Stimulated activated CD8-positive, alpha-beta memory T cell treated with anti-CD3 and anti-CD28 coated beads, Interleukin-15, amount 100 ng/mL, for 1 hour (primary cell): Measurements from ENCODE around the gene NDUFA8.
A peak's percentile ranks its signal among the peaks of the same experiment; 100 is the strongest.

Experiments used
- DNase-seq: peaks from one replicate; pipeline ENCODE4 v3.0.0-alpha.2; 2020; ENCODE audit warnings: low read depth

NDUFA8 gene

DNA sequence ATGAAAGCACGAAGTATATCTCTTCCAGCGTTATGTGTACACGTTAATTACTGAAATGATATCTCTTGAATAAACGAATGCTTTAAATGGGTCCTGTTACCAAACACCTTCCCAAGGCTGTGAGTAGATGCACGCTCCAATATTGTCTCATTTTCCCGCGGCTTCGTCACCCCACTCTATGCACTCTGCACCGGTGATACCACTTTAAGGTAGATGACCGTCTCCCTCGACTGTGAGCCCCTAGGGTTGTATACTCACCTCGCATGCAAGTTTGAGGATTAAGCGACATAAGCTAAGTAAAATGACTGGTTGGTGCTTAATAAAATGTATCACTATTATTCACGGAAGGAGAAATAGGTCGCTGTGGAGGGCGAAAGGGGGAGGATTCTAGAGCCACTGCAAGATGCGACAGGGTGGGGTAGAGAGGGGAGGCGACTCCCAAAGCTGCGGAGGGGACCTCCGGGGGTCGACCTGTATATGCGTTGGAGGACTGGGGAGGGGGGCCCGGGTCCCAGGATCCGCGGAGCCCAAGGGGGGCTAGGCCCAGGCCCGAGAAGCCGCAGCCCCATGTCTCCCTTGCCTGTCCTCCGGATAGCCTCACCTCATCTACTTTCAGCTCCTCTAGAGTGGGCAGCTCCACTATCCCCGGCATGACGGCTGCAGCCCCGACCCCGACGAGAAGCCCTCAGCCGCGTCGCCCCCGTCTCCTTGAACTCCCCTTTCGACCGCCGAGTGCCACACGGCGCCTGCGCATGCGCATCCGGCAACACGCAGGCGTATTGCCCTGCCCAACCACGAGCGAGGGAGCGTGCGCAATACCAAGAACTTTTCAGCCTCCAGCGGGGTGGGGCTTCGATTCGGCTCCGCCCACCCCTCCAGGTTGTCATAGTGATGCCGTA, at the start of gene NDUFA8, which contains the start of gene MORN5:
Gene NDUFA8 (minus strand): TSS at position 754 of the 899 bp plus-strand sequence. CDS start 102 bp downstream, at position 652.
Gene MORN5 (plus strand): TSS at position 883 of the 899 bp plus-strand sequence. CDS start 65 bp downstream, outside the sequence.
- DNase-seq, result peak; percentile 93

DNA sequence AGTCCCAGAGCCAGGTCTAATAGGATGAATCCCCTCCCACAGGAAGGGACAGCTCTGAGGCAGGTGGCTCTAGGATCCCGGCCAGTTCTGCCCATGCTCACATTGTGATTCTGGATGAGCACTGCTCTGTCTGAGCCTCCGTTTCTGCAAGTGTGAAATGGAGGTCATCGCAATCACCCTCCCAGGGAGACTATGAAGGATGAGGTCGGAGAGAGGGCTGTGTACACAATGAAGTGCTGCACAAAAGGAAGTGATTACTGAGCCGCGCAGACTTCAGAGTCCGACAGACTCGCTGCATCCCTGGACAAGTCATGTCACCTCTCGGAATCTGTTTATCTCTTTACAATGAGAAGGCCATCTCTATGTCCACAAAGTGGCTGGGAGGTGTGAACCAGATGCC, 47.5 kb upstream of the NDUFA8 start:
- no peak for DNase-seq

DNA sequence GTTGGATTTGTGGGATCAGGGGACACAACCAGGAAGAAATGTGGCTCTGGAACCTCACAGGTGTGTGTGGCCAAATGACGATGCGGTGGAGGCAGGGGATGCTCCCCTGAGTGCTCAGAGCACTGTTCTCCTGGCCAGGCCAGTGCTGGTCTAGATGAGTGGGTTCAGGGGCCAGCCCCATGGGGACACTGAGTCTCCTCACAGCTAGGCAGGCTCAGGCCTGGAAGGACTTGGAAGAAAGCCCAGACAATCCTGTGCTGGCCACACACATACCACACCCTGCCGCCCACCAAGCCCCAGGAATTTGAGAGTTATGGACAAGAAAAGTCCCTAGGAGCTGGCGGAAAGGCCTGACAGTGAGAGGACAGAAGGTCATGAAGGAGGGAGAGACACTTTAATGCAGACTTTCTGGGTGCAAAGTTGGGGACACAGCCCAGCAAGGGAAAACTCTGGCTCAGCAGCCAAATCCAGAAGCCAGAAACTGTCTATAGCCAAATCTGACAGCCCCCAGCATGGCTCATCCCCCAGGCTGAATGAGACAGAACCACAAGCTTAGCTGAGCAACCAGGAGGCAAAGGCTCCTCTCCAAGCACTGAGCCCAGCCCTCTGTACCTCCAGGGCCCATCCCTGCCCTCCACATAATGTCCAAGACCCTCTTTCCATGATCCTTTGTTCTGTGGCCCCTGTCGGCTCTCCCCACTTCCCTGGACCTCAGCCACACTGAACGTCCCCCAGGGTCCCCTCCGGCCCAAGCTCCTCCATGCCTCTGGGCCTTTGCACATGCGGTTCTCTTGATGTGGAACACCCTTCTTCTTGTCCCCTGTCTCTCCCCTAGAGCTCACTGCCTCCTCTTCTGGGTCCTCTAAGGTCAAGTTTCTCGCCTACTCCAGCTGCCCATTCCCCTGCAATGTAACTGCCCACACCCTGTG, 46.8 kb upstream of the NDUFA8 start:
- DNase-seq, result no peak

DNA sequence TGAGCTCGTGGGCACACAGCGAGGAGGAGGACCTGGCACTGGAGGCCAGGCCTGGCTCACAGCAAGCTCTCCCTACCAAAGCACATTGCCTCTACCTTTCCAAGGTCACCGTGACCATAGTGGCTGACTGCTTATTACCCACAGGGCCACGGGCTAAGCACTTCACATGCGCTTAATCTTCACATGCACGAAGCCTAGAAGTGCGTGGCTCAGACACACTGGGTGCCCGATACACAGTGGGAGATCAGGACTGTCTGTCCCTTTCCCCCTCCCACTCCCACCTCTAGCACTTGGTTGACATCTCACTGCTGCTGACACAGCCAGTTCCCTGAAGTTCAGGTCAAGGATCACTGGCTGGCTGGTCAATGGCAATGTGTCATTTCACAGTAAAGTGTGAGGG, 45.6 kb upstream of the NDUFA8 start:
- DNase-seq, result no peak

DNA sequence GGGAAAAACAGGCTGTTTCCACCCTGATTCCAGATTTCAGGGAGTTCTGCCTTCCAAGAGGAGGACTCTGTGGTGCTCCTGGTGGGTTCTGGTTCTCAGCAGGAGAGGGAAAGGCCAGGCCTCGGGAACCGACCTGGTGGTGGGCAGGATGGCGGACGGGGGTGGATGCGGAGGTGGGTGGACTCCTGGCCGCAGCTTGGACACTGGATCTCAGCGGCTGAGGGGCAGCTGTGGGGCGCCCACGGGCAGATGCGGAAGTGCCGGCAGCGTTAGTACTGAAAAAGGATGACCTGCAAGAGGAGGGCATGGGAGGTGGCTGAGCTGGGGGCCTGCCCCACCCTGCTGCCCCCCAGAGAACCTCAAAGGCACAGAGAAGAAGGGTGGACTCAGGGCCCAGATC, 44.9 kb upstream of the NDUFA8 start:
- DNase-seq, result no peak

DNA sequence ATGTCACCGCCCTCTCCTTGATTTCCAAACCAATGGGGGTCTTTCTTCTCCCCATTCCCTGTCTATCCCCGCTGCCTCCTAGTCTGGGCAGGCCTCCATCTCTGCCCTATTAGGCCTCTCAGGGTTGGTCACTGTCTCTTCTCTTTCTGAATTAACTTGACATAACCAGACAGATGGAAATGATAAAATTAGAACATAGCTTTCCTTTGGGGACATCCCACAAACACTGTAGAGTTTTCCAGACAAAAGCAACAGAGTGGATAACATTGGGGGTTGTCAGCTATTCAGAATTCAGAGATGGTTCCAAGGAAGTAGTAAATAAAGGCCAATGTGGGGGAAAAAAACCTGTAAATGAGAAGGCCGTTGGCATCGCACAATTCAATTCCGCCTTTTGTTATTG, 44.5 kb upstream of the NDUFA8 start:
- no peak for DNase-seq

DNA sequence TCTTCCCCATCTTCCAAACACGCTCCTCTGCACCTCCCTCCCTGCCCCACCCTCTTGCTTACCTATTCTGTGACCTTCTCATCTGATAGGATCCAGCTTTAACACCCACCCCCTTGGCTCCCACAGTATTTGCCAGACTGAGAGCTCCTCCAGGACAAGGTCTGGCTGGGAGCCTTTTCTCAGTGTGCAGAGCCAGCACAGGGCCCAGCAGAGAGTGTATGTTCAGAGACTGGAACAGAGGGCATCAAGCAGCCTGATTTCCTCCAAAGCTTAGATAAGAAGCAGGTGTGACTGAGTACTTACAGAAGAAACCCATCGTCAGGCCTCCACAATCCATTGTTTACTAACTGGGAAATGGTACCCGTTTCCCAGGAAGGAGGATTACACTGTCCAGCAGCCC, 42.5 kb upstream of the NDUFA8 start:
- no peak for DNase-seq

DNA sequence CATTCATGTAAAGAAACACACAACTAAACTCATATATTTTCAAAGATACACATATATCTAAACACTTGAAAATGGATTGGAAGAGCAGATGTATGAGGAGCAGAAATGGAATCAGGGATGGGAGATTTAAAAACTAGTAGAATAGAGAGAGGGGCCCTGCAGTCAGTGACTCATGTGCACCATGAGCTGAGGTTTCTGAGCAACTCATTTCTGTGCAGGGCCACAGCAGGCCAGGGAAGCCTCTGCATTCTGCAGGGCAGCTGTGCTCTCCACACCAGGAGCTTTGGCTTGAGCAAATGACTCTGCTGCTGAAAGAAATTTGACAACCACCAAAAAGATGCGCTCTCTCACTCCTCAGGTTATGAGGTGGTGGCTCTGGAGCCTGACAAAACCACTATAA, 42.1 kb upstream of the NDUFA8 start:
- DNase-seq, result no peak

DNA sequence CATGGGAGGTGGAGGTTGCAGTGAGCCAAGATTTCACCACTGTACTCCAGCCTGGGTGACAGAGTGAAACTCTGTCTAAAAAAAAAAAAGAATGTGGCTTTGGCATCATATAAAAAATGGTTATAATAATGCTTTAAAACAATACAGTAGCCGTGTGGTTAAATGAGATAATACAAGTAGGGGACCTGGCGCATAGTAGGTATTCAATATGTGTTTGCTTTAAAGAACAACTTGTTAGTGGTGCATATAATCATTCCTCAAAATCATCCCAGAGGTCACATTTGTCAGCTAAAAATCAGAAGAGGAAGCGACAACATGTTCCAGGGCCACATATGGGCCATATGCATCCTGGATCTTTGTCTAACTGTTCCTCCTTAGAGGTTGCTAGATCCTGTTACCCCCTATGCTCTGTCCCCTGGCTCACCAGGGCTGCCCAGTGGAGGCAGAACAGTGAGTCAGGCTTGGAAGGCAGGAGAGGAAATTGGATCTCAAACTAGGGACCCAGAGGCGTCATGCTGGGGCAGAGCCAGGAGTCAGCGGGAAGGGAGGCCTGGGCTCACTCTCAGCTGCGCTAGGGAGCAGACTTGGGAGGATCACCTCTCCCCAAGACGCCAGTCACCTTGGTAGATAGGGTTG, 41.5 kb upstream of the NDUFA8 start:
- no peak for DNase-seq

DNA sequence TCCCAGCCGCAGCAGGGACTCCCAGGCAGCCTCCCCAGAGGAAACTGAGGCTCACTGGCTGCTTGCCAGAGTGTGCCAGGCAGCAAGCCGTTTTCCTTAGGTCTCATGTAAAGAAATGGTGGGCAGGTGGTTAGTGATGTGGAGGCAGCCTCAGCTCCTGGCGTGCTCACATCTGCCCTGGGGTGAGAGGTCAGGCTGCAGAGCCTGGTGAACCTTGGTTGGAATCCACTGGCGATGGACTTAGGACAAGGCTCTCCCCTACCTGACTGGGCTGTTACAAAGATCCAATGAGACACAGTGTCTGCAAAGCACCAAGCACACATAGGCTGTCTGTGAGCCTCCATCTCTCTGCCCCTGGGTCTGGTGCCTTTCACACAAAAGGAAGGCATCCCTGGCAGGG, 38.3 kb upstream of the NDUFA8 start:
- DNase-seq, result no peak

DNA sequence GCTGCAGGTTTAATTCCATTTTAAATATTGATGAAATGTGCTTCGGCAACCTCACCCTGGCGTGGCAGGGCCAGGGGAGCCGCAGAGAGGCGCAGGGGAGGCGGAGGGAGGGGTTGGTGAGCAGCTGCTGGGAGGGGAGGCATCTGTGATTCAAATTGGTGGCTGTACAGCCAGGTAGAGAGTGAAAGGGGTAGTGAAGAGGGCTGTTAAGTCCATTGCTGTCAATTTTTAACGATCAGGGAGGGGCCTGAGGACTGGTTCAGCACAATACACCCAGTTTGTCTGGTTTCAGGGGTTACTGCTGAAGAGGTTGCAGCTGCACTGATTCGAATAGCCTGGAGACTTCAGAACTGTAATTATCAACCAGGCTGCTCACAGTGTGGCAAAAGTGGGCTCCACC, 37.8 kb upstream of the NDUFA8 start:
- DNase-seq, result no peak

DNA sequence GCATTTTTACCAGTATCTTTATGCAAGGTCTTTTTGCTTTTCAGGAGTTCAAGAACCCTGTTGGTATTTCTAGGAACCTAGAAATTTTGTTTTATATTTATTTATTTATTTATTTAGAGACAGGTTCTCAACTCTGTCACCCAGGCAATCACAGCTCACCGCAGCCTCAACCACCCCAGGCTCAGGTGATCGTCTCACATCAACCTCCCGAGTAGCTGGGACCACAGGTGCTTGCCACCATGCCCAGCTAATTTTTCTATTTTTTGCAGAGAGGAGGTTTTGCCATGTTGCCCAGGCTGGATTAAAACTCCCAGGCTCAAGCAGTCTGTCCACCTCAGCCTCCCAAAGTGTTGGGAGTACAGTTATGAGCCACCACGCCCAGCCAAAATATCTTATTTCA, 36.3 kb upstream of the NDUFA8 start:
- DNase-seq, result no peak

DNA sequence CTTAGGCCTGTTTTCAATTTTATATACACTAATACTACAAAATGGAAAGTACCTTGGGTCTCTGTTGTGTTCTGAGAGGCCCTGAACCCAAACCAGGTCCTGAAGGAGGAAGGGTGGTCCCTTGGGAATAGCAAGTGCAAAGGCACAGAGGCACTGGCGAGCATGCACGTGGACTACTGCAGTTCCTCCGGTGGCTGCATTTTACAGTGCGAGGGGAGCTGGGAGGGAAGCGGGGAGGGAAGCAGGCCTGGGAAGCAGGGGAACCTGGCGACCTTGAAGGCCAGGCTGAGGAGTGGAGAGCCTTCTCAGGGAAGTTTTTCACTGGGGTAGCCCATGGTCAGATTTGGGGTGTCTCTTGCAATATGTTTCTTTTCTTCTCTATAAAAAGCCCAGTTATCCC, 34.1 kb upstream of the NDUFA8 start:
- no peak for DNase-seq

DNA sequence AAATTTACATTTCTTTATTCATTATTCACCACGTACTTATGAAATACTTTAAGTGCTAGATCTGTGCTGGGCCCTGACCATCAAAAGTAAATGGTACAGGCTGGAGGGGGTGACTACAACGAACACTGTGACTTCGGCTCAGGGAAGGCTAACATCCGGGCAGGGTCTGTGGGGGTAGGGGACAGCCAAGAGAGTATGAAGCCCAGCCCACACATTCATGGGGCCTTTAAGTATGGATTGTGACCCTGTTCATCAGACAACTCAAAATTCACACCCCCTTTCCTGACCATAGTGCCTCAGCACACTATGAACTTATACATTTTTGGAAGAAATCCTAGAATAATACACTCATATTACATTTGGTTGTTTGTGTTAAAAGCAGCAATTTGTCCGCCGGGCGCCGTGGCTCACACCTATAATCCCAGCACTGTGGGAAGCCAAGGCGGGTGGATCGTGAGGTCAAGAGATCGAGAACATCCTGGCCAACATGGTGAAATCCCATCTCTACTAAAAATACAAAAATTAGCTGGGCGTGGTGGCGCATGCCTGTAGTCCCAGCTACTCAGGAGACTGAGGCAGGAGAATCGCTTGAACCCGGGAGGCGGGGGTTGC, 33.4 kb upstream of the NDUFA8 start:
- no peak for DNase-seq

DNA sequence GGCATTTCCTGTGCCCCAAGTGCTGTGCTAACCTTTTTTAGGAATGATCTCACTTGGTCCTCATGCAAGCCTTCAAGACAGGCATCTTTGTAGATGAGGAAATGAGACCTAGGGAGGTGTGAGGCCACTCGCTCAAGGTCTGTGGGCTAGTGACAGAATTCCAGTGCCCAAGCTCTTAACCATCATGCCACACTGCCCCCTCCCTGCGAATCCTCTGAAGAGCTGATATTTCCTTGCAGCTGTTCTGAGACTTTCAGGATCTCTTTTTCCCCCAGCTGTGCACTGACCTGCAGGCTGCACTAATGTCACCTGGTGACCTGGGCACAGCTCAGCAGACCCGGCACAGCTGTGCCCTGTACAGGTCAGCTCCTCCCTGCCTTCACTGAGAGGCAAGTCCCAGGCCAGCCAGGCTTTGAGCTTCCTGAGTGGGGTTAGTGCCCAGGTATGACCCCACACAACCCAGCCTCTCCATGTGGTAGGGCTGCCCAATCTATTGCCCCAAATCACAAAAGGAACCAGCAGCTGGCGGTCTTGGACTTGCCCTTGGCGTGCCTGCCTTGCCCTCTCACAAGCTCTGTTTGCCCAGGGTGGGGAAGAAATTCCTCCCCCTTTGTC, 32.8 kb upstream of the NDUFA8 start:
- DNase-seq, result no peak

DNA sequence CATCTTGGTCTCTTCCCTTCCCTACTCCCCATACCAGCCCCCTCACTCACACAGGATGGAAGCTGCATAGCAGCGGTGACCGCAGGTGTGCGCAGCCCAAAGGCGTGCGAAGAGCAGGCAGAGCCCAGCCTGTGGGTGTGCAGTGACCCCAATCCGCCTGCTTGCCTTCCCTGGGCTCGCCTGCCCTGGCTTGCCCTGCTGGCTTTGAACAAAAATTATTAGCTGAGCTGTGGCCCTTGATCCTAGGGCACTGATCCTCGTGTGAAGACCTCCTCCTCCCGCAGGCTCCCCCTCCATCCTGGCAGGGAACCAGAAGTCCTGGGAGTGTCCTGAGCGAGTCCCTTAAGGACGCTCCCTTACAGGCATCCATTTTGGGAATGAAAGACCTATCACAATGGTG, 32.0 kb upstream of the NDUFA8 start:
- no peak for DNase-seq

DNA sequence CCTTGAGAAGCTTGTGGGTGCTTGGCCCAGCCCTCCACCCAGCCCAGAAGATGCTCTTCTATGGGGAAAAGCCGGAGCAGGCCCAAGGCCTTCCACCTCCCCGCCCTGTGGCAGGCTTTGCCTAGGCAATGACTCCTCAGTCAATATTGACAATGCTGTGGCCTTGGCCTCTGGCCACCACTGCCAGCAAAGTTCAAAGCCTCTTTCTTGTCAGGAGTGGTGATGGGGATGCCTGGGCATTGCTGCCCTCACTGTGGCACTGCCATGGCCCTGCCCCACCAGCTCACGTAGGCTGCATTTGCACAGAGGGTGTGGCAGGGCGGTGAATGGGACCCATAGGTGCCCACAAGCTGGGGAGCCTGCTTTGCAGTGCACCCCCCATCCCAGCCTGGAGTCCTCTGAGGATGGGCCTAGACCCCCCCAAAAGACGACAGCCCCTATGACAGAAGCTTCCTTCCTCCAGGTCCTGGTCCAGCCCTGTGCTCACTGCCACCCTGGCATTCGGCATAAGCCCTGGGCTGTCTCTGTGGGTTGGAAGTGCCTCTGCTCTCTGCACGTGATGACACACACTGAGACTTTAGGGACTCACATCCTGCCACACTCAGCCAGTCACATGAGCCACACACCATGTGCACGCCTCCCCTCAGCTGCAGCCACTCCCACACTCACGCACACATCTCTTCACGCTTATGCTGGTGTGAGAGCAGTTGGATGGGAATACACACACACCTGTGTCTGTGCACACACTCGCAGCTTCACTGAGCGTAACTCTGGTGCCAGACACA, 31.2 kb upstream of the NDUFA8 start:
- DNase-seq, result no peak

DNA sequence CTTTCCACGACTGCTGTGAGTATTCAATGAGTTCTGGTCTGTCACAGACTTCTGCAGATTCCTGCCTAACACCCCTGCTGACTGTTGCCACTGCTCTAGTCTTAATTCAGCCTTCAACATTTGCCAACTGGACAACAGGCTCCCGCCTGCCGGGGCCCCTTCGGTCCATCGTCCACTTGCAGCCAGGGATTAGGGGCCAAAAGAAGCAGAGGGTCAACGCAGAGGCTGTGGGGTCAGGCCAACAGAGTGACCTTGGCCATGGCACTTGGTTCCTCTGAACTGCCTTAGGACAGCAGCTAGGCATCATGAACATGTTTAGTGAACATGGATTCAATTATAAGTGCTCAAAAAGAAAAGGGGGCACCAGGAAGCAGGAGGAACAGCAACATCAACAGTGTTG, 28.8 kb upstream of the NDUFA8 start:
- DNase-seq, result no peak

DNA sequence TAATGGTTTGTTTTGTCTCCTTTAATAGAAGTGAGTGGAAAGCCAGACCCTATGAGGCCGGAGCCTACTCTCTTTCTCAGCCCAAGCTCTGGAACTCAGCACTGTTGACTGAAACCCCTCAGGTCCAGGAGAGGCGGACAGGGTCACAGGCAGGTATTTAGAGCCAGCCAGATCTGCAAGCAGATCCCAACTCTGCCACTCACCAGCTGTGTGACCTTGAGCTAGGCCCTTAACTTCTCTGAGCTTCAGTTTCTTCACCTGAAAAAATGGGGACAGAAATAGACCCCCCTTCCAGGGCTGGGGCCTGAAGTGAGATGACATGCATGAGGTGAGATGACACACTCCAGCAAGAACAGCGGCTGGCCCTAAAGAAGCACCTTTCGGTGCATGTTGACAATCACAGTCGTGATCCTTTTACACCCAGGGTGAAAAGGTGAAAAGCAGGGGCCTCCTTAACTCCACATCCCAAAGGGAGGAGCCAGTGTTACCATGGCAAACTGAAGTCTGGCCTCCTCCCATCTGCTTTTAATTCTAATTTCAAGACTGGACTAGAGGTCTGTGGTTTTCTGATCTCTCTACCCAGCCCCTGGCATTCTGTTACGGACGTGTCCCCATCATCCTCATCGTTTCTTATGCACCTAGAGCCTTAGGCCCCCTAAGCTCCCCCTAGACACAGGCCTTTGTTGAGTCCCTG, 27.3 kb upstream of the NDUFA8 start:
- DNase-seq, result no peak

DNA sequence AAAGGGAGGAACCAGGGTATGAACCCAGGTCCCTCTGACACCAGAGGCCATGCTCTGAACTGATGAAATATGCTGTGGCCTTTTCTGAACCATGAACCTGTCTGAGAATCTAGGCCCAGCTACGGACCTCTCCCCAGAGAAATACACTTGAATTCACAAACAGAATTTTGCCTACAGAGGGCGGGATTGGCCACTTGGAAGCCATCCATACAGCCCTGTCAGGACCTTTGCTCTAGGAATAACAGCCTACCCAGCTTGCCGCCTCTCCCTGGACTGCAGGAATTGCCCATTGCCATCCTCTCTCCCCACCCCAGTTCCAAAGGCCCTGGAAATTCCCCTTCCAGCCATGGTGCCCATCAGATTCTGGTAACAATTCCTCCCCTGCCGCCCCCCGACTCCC, 26.7 kb upstream of the NDUFA8 start:
- no peak for DNase-seq
